Cardiac fibroblast (primary cell): ENCODE results near the gene RUNDC3A.
A peak's percentile ranks its signal among the peaks of the same experiment; 100 is the strongest.

Source experiments
- DNase-seq, 2 donors: peaks; one replicate each; pipeline versions ENCODE4 v3.0.0 to v3.0.0-alpha.2; 2010; ENCODE audit warnings: low read depth in 2 of 2
- H3K4me3 ChIP-seq, 2 donors: replicated peaks in 1 of 2; 1 replicate in 1 of 2; 2 replicates in 1 of 2; pipeline ENCODE4 v1.5.1; 2011; ENCODE audit warnings: low read depth in 2 of 2, low read length in 2 of 2, mild to moderate bottlenecking in 2 of 2, moderate library complexity in 1 of 2
- TF ChIP-seq, protein P1 (sequence below): IDR thresholded peaks from one replicate; pipeline ENCODE4 v1.5.1; 2011; ENCODE audit warnings: low read depth, mild to moderate bottlenecking, low read length, inconsistent platforms

RUNDC3A gene

DNA sequence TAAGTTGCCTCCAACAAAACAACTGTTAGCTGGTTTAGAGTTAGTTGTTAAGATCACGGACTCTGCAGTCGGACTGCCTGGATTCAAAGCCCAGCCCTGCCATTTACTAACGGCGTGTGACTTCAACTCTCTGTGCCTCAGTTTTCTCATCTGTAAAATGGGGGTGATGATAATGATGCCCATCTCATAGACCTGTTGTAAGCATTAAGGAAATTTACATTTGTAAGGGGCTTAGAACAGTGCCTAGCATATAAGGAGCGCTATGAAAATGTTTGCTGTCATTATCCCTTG is 41.3 kb upstream of the RUNDC3A start:
- TF ChIP-seq, protein P1, sequence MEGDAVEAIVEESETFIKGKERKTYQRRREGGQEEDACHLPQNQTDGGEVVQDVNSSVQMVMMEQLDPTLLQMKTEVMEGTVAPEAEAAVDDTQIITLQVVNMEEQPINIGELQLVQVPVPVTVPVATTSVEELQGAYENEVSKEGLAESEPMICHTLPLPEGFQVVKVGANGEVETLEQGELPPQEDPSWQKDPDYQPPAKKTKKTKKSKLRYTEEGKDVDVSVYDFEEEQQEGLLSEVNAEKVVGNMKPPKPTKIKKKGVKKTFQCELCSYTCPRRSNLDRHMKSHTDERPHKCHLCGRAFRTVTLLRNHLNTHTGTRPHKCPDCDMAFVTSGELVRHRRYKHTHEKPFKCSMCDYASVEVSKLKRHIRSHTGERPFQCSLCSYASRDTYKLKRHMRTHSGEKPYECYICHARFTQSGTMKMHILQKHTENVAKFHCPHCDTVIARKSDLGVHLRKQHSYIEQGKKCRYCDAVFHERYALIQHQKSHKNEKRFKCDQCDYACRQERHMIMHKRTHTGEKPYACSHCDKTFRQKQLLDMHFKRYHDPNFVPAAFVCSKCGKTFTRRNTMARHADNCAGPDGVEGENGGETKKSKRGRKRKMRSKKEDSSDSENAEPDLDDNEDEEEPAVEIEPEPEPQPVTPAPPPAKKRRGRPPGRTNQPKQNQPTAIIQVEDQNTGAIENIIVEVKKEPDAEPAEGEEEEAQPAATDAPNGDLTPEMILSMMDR: no peak
- no peak overlapping the region for H3K4me3 ChIP-seq
- DNase-seq: no peak

DNA sequence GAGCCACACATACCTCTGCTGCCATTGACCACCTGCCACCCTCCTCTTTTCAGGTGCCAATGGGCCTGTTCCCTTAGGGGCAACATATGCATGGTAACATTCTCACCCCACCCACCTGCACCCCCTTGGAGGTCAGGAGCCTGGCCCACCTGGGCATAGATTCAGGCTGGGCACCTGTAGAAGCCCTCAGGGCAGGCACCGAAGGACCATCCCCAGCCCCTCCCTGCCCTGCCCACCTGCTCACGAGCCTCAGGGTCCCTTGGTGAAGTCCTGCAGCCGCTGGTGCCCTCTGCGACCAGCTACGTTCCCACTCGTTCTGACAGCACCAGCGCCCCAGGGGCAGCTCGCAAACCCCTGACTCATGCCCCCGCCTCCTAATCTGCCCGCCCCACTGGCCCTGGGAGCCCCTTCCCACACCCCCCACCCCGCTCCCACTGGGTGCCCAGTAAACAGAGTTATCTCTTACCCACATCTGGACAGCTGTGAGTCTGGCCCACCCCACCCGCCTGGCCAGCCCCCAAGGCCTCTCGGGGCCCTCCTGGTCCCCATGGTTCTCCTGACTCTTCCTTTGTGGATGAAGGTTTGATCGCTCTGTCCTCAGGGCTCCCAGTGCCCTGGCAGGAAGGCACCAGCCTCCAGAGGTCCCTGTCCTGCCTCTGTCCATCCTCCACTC is 40.4 kb upstream of the RUNDC3A start, which contains the start of gene SLC4A1:
Gene SLC4A1 (minus strand): TSS at position 318 of the 673 bp plus-strand sequence. CDS start 5,269 bp downstream, outside the sequence.
- TF ChIP-seq, protein P1: no peak
- no peak within 1 kb of the TSS for H3K4me3 ChIP-seq

DNA sequence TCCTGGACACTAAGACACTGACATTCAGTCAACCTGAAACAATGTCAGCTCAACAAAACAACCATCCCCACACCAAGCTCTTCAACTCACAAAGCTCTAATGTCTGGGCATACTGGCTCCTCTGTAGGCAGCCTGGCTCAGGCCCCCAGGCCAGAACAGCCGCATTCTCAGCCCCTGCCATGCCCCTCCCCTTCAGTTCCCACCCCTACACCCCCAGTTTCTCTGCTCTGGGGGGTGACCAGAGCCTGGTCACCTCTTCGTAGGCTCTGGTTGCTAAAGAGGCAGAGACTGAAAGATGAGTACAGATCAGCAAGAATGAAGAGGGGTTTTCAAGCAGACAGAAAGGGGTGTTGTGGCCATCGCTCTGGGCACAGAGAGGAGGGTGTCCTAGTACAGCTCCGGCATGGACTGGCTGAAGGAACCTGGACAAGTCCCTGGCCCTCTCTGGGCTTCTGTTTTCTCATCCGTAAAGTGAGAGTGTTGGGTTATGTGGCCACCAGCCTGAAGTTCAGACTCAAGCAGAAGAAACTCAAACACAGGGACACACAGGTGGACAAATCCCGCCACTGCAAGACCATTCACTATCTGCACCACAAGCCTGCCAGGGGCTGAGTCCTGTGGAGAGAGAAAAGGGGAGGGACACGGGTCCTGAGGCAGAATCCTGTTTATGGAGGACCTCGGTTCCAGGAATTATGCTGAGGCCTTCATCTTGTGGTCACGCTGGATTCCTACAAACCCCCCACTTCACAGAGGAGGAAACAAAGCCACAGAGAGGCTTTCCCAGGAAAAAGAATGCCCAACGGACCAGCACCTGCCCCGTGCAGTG is 39.5 kb upstream of the RUNDC3A start:
- TF ChIP-seq, protein P1: no peak
- no peak overlapping the region for H3K4me3 ChIP-seq
- DNase-seq: no peak

More for the DNA sequence above, 40.4 kb upstream of the RUNDC3A start, which contains the start of gene SLC4A1:
- DNase-seq: no peak

DNA sequence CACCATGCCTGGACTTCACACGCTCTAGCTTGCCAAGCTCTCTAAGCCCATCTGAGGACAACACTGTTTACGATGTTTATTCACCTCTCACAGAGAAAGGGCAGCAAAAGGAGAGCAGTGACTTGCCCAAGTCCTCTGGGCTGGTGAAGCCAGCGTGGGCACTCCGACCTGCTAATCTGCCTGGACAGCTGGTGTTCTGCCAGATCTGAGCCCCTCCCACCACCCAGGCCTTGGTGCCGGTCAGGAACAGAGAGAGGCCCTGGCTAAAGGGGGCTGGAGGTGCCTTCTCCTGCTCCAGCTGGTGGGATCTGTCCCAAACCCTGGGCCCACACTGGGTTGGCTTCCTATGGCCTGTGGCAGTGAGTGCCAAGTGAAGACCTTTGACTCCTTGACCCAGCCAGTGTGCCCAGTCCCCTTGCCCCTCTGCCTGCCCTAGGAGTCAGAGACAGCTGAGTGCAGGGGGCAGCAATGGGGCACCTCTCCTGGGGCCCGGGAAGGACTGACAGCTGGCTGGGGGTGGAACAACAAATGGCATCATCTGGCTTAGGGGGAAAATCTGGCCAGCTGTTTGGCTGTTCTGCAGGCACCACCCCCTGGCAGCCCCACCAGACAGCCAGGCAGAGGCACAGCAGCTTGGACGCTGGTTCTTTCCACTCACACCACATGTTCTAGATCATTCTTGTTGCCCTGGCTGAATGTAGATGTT is 38.7 kb upstream of the RUNDC3A start:
- DNase-seq: peak in 1 of 2 donors; percentile 7
- TF ChIP-seq, protein P1: no peak

DNA sequence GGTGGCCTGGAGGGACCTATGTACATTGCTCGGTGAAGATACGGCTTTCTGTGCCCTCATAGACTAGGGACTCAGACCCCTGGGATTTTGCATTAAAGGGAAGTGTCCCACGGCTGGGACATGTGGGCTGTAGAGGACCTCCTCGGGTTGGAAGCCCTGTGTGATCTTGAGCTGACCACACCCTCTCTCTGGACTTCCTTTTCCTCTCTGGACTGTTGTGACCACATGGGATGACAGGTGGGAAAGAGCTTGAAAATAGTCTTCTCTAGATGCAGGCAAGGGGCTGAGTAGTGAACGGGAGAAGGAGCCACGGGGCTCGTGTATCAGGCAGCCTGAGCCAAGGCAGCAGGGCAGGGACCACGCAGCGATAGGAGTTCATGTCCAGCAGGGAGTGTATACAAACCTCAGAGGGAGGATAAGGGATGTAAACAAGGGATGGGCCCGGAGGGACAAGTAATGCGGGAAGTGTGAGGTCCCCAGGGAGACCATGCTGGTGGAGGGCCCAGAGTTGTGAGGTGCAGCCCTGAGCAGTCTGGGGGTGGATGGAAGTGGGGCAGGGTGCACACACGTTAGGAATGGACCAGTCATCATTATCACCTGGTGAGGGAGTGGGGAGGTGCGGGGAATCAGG is 36.0 kb upstream of the RUNDC3A start:
- TF ChIP-seq, protein P1: no peak
- DNase-seq: no peak

More for the DNA sequence above, 38.7 kb upstream of the RUNDC3A start:
- H3K4me3 ChIP-seq: no peak overlapping the region

DNA sequence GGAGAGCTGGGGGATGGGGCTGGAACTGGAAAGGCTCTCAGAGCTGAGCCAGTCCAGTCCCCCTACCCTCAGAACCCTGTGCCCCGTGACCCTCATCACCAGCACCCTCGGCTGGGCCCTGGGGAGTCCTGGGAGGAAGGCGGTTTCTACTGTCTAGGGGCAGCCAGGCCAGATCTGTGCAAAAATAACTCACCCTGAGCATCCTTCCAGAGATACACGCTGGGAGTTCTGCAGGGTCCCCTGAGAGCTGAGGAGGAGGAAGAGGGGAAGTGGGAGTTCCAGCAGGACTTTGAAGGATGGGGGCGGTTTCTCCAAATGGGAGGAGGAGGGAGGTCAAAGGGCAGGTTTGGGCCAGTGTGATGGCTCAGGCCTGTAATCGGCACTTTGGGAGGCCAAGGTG is 35.4 kb upstream of the RUNDC3A start:
- DNase-seq: no peak
- no peak overlapping the region for H3K4me3 ChIP-seq
- TF ChIP-seq, protein P1: no peak

More for the DNA sequence above, 36.0 kb upstream of the RUNDC3A start:
- H3K4me3 ChIP-seq: no peak overlapping the region
